Endodermal cell (in vitro differentiated cells): ENCODE measurements around the gene AGPAT3. TPM values are rescaled to one million over a fixed set of nuclear protein-coding genes. Genes with fewer than 3 reads are reported as not detected.
A peak's percentile ranks its signal among the peaks of the same experiment; 100 is the strongest.

ENCODE experiments used
- DNase-seq: peaks from one replicate; pipeline ENCODE4 v3.0.0-alpha.2; 2017
- H3K27ac ChIP-seq: 2 replicates; pipeline ENCODE4 v1.5.1; 2013; ENCODE audit warnings: mild to moderate bottlenecking, low read depth, low read length, moderate library complexity
- H3K27me3 ChIP-seq: 2 replicates; pipeline ENCODE4 v1.6.1; 2013; ENCODE audit warnings: mild to moderate bottlenecking, low read length, moderate library complexity; ENCODE audit not compliant: insufficient read depth, control insufficient read depth, poor library complexity, severe bottlenecking
- H3K36me3 ChIP-seq: 2 replicates; pipeline ENCODE4 v1.7.0; 2013; ENCODE audit warnings: mild to moderate bottlenecking, low read length, moderate library complexity; ENCODE audit not compliant: control insufficient read depth, insufficient read depth
- H3K4me1 ChIP-seq: one replicate; pipeline ENCODE4 v1.7.0; 2013; ENCODE audit warnings: low read length; ENCODE audit not compliant: control insufficient read depth, insufficient read depth
- H3K4me3 ChIP-seq: 2 replicates; pipeline ENCODE4 v1.5.1; 2013; ENCODE audit warnings: mild to moderate bottlenecking, low read length, moderate library complexity
- H3K9ac ChIP-seq: 2 replicates; pipeline ENCODE4 v1.6.1; 2013; ENCODE audit warnings: mild to moderate bottlenecking, low read length, moderate library complexity; ENCODE audit not compliant: poor library complexity, severe bottlenecking; ENCODE audit errors: extremely low read depth
- H3K9me3 ChIP-seq: 2 replicates; pipeline ENCODE4 v1.6.1; 2013; ENCODE audit warnings: mild to moderate bottlenecking, low read length, moderate library complexity; ENCODE audit not compliant: control insufficient read depth
- H3K27ac Mint-ChIP-seq: 2 replicates; pipeline ENCODE4 v1.8.0; 2020; ENCODE audit warnings: mixed read lengths
- H3K27me3 Mint-ChIP-seq: 2 replicates; pipeline ENCODE4 v1.8.0; 2021; ENCODE audit warnings: mild to moderate bottlenecking, mixed read lengths; ENCODE audit not compliant: insufficient read depth
- H3K36me3 Mint-ChIP-seq: 2 replicates; pipeline ENCODE4 v1.8.0; 2020; ENCODE audit warnings: low read depth, mixed read lengths
- H3K4me1 Mint-ChIP-seq: 2 replicates; pipeline ENCODE4 v1.8.0; 2020; ENCODE audit warnings: mixed read lengths
- H3K4me3 Mint-ChIP-seq: 2 replicates; pipeline ENCODE4 v1.8.0; 2020; ENCODE audit warnings: mild to moderate bottlenecking, moderate library complexity, mixed read lengths
- H3K9me3 Mint-ChIP-seq: 2 replicates; pipeline ENCODE4 v1.8.0; 2020; ENCODE audit warnings: mild to moderate bottlenecking, mixed read lengths
- WGBS, 2 experiments: methylation state at CpG; one replicate each; pipeline versions ENCODE4 v1.1.5 to v1.1.7; 2013; ENCODE audit warnings: missing lambda C conversion rate in 2 of 2, mixed read lengths in 1 of 2; ENCODE audit not compliant: insufficient coverage in 1 of 2, insufficient read length in 1 of 2; 5-methylcytosine and 5-hydroxymethylcytosine counted together
- total RNA-seq, 2 donors: library from RNA; stranded (reverse); fragmentation: NEBNext Ultra II Directional in 1 of 2; extraction: Animal tissue kit (Norgen Biotek cat#: 25700) in 1 of 2; gene quantifications; 2 replicates in 1 of 2; 3 replicates in 1 of 2; pipeline ENCODE4 v1.2.1, GENCODE V29; 2021
- TF ChIP-seq, protein P1 (sequence below): fragments of 200-600 bp; sonication (generic); conservative IDR thresholded peaks from 2 replicates; pipeline ENCODE4 v1.5.0; 2021; ENCODE audit warnings: antibody characterized with exemption, mild to moderate bottlenecking

The AGPAT3 gene
- total RNA-seq, 2 donors from 2014 or later = 44.0 to 74.4 TPM

GRCh38 chr21:43932005-43932404 lies 67.0 kb downstream of the AGPAT3 start:
- H3K9me3 ChIP-seq = no peaks in the 10 kb centered on the region
- Mint-ChIP-seq H3K4me3 (no peak overlapping the region), H3K9me3 (no peaks in the 10 kb centered on the region), H3K36me3 (peaks cover 16% of the 10 kb centered on the region), H3K4me1 (peaks cover 19% of the 10 kb centered on the region), H3K27me3 (no peaks in the 10 kb centered on the region), H3K27ac (no peak overlapping the region)
- H3K27ac ChIP-seq = no peak overlapping the region
- H3K27me3 ChIP-seq = no peaks in the 10 kb centered on the region
- WGBS, 2 experiments = 95 to 96% methylated on average over 17 of the region's 17 CpGs
- TF ChIP-seq, protein P1, sequence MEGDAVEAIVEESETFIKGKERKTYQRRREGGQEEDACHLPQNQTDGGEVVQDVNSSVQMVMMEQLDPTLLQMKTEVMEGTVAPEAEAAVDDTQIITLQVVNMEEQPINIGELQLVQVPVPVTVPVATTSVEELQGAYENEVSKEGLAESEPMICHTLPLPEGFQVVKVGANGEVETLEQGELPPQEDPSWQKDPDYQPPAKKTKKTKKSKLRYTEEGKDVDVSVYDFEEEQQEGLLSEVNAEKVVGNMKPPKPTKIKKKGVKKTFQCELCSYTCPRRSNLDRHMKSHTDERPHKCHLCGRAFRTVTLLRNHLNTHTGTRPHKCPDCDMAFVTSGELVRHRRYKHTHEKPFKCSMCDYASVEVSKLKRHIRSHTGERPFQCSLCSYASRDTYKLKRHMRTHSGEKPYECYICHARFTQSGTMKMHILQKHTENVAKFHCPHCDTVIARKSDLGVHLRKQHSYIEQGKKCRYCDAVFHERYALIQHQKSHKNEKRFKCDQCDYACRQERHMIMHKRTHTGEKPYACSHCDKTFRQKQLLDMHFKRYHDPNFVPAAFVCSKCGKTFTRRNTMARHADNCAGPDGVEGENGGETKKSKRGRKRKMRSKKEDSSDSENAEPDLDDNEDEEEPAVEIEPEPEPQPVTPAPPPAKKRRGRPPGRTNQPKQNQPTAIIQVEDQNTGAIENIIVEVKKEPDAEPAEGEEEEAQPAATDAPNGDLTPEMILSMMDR = no peak
- H3K4me3 ChIP-seq = no peak overlapping the region
- no peaks in the 10 kb centered on the region for H3K4me1 ChIP-seq
- H3K36me3 ChIP-seq = peaks cover 10% of the 10 kb centered on the region
- no peak overlapping the region for H3K9ac ChIP-seq
- DNase-seq = no peak

DNA sequence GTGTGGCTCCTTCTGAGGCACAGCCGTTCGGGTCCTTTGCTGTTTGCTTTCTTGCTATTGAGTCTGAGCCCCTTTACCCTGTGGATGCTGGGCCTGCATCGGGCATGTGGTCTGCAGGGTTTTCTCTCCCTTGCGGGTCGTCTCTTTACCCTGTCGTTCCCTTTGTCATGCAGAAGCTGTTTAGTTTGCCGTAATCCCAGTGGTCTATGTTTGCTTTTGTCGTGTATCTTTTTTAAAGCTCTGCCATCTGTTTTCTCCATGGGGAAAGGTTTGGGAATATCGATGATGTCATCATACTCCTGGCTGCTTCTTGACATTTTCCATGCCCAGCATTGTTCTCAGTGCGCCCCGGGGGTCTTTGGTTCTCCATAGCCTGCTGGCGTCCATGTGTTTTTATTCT lies 68.2 kb downstream of the AGPAT3 start:
- Histone ChIP-seq H3K36me3 (peaks cover 5% of the 10 kb centered on the region), H3K4me1 (no peaks in the 10 kb centered on the region), H3K27me3 (no peaks in the 10 kb centered on the region), H3K27ac (peak overlapping the region; percentile 48), H3K9ac (no peak overlapping the region), H3K9me3 (no peaks in the 10 kb centered on the region), H3K4me3 (no peak overlapping the region)
- DNase-seq = no peak
- Mint-ChIP-seq H3K4me3 (no peak overlapping the region), H3K9me3 (no peaks in the 10 kb centered on the region), H3K27ac (no peak overlapping the region), H3K36me3 (peaks cover 16% of the 10 kb centered on the region), H3K4me1 (peaks cover 22% of the 10 kb centered on the region), H3K27me3 (no peaks in the 10 kb centered on the region)
- WGBS, 2 experiments = 74 to 78% methylated on average over 7 to 12 of the region's 12 CpGs
- TF ChIP-seq, protein P1 = no peak

- H3K4me1 ChIP-seq = no peaks in the 10 kb centered on the region
- no peaks in the 10 kb centered on the region for H3K9me3 ChIP-seq
- peaks cover 5% of the 10 kb centered on the region for H3K36me3 ChIP-seq
- Mint-ChIP-seq H3K4me1 (peaks cover 20% of the 10 kb centered on the region), H3K9me3 (no peaks in the 10 kb centered on the region), H3K4me3 (no peak overlapping the region), H3K36me3 (peaks cover 16% of the 10 kb centered on the region), H3K27ac (no peak overlapping the region), H3K27me3 (no peaks in the 10 kb centered on the region)
- H3K4me3 ChIP-seq = no peak overlapping the region
- 96 to 99% methylated on average over 12 to 15 of the region's 15 CpGs for WGBS, 2 experiments
- H3K9ac ChIP-seq = no peak overlapping the region
- no peaks in the 10 kb centered on the region for H3K27me3 ChIP-seq
- TF ChIP-seq, protein P1 = no peak
- peak overlapping the region; percentile 48 for H3K27ac ChIP-seq
- DNase-seq = no peak
Observed at GRCh38 chr21:43933680-43934079, 68.7 kb downstream of the AGPAT3 start.
